ENCODE data around the gene NCR3LG1.
A peak's percentile ranks its signal among the peaks of the same experiment; 100 is the strongest.

The NCR3LG1 gene, protein sequence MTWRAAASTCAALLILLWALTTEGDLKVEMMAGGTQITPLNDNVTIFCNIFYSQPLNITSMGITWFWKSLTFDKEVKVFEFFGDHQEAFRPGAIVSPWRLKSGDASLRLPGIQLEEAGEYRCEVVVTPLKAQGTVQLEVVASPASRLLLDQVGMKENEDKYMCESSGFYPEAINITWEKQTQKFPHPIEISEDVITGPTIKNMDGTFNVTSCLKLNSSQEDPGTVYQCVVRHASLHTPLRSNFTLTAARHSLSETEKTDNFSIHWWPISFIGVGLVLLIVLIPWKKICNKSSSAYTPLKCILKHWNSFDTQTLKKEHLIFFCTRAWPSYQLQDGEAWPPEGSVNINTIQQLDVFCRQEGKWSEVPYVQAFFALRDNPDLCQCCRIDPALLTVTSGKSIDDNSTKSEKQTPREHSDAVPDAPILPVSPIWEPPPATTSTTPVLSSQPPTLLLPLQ

DNA sequence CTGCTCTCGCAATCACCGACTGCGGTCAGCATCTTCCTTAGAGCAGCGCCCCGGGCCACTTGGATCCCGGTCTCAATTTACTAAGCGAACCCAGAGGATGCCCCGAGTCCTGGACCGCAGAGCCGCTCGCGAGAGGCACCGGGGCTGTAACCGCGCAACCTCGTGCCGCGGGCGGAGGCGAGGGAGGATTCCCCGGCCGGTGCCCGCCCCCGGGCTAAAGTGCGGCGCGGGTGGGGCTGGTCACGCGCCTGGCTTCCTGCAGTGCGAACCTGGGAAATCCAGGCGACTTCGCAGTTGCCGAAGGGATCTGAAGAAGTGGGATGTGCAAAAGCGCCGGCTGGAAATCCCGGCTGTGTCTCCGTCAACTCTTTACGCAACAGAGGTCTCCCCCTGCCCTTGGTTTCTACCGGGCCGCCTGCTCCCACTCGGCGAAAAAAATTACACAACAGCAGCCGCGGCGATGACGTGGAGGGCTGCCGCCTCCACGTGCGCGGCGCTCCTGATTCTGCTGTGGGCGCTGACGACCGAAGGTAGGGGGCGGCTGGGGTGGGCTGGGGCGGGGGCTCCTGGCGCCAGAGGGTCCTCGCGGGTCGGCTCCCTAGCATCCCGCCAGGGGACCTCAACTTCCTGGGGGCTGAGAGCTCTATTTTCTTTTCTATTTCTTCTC is at the start of gene NCR3LG1:
NCR3LG1 (plus strand) TSS at position 291 of the 667 bp plus-strand sequence; CDS start at position 461, 170 bp downstream.
- no peaks in the 10 kb centered on the region for H3K27me3 ChIP-seq (ENCODE audit: insufficient read depth, low read length)

GRCh38 chr11:17313349-17314231 is 38.0 kb upstream of the NCR3LG1 start:
- Histone ChIP-seq H2AFZ (ENCODE audit: low read depth, low read length) (no peak overlapping the region), H3K4me3 (ENCODE audit: low read length) (no peak overlapping the region)

More for the DNA sequence above, at the start of gene NCR3LG1:
- no peaks in the 10 kb centered on the region for H3K9me3 ChIP-seq (ENCODE audit: low read length)
- H2AFZ ChIP-seq (ENCODE audit: low read depth, low read length), result peak within 1 kb of the TSS; percentile 97
- H3K4me1 ChIP-seq (ENCODE audit: insufficient read depth, low read length), result peaks cover 12% of the 10 kb centered on the region
- peak within 1 kb of the TSS; percentile 88 for H3K4me3 ChIP-seq (ENCODE audit: low read length)
- H3K36me3 ChIP-seq (ENCODE audit: insufficient read depth, low read length), result peaks cover 2% of the 10 kb centered on the region

DNA sequence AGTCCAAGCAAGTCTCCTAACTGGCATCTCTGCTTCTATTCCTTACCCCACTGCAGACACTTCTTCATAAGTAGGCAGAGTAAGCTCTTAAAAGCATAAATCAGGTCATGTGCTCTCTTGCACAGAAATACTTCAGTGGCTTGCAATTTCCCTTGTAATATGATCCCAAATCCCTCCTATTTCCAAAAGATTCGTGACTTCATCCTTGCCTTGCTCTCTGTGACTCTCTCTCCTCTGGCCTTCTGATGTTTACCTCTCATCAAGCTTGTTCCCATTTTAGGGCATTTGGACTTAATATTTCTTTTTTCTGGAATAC is 37.4 kb upstream of the NCR3LG1 start:
- H2AFZ ChIP-seq (ENCODE audit: low read depth, low read length), result no peak overlapping the region
- H3K36me3 ChIP-seq (ENCODE audit: insufficient read depth, low read length), result peaks cover 24% of the 10 kb centered on the region
- no peaks in the 10 kb centered on the region for H3K9me3 ChIP-seq (ENCODE audit: low read length)
- H3K27me3 ChIP-seq (ENCODE audit: insufficient read depth, low read length), result no peaks in the 10 kb centered on the region
- no peaks in the 10 kb centered on the region for H3K4me1 ChIP-seq (ENCODE audit: insufficient read depth, low read length)
- H3K4me3 ChIP-seq (ENCODE audit: low read length), result no peak overlapping the region

More at GRCh38 chr11:17313349-17314231, 38.0 kb upstream of the NCR3LG1 start:
- no peaks in the 10 kb centered on the region for H3K4me1 ChIP-seq (ENCODE audit: insufficient read depth, low read length)
- peaks cover 24% of the 10 kb centered on the region for H3K36me3 ChIP-seq (ENCODE audit: insufficient read depth, low read length)
- H3K27me3 ChIP-seq (ENCODE audit: insufficient read depth, low read length), result no peaks in the 10 kb centered on the region
- H3K9me3 ChIP-seq (ENCODE audit: low read length), result no peaks in the 10 kb centered on the region

DNA sequence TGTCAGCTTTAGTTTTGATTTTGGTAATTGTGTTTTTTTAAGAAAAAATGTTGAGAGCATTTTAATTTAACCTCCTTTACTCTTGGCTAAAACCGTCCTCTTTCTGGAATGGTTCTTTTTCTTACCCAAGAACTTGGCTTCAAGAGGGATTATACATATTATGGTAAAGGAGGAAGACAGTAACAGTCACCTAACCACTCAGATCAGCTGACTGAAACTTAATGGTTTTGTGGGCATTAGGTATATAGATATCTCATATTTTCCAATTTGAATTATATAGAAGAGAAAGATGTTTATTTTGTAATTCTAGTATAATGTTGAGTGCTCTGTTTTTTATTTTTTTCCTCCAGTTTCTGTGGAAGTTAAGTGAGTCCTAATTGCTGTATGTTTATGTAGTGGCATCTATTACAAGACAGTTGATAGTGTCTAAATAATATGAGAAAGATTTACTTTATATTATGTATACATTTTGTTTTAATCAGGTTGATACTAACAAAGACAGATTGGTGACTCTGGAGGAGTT is 36.6 kb upstream of the NCR3LG1 start:
- no peak overlapping the region for H2AFZ ChIP-seq (ENCODE audit: low read depth, low read length)
- no peaks in the 10 kb centered on the region for H3K4me1 ChIP-seq (ENCODE audit: insufficient read depth, low read length)
- H3K9me3 ChIP-seq (ENCODE audit: low read length), result peaks cover 1% of the 10 kb centered on the region
- H3K4me3 ChIP-seq (ENCODE audit: low read length), result no peak overlapping the region
- H3K36me3 ChIP-seq (ENCODE audit: insufficient read depth, low read length), result peaks cover 22% of the 10 kb centered on the region
- no peaks in the 10 kb centered on the region for H3K27me3 ChIP-seq (ENCODE audit: insufficient read depth, low read length)

DNA sequence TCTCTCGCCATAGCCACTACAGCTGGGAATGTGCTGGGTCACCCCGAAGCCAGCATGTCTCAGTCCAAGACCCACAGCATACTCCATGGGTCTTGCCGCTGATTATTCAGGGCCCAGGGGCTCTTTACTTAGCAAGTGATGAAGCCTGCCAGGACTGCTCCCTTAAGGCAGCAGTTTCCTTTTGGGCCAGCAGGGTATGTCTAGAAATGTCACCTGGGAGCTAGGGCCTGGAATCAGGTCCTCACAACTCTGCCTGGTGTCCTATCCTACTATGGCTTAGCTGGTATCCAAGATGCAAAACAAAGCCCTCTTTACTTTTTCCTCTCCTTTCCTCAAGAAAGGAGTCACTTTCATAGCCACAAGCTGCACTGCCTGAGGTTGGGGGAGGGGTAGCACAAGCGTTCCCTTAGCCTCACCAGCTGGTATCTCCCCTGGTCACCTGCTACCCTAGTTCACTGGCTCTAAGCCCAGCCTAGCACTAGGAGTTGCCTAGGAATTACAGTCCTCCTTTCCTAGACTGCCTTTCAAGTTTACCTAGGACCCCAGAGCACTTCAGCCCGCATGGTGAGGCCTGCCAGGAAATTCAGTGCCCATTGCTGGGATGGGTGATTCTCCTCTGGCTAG is 22.6 kb upstream of the NCR3LG1 start:
- Histone ChIP-seq H3K4me3 (ENCODE audit: low read length) (no peak overlapping the region), H3K9me3 (ENCODE audit: low read length) (no peaks in the 10 kb centered on the region)

DNA sequence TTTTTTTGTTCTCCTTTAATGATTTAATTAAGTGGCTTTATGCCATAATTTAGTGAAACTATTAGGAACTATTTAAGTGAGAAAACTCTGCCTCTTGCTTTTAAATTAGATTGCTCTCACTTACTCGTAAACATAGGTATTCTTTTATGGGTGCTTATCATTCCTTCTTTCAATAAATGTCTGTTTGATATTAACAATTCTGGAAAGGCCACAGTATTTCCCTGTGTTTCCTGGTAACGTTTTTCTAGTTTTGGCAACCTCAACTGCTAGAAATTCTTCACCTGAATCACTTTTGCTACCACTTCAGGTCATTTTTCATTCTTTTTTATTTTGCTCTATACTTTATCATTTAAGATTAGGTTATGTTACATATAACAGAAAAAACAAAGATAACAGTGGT is 19.9 kb upstream of the NCR3LG1 start:
- Histone ChIP-seq H3K36me3 (ENCODE audit: insufficient read depth, low read length) (peaks cover 16% of the 10 kb centered on the region), H3K9me3 (ENCODE audit: low read length) (no peaks in the 10 kb centered on the region), H2AFZ (ENCODE audit: low read depth, low read length) (no peak overlapping the region), H3K4me3 (ENCODE audit: low read length) (no peak overlapping the region), H3K27me3 (ENCODE audit: insufficient read depth, low read length) (no peaks in the 10 kb centered on the region), H3K4me1 (ENCODE audit: insufficient read depth, low read length) (no peaks in the 10 kb centered on the region)

More for the DNA sequence above, 22.6 kb upstream of the NCR3LG1 start:
- Histone ChIP-seq H2AFZ (ENCODE audit: low read depth, low read length) (no peak overlapping the region), H3K27me3 (ENCODE audit: insufficient read depth, low read length) (no peaks in the 10 kb centered on the region), H3K4me1 (ENCODE audit: insufficient read depth, low read length) (no peaks in the 10 kb centered on the region), H3K36me3 (ENCODE audit: insufficient read depth, low read length) (peaks cover 16% of the 10 kb centered on the region)

GRCh38 chr11:17333799-17334586 is 17.6 kb upstream of the NCR3LG1 start:
- Histone ChIP-seq H3K9me3 (ENCODE audit: low read length) (no peaks in the 10 kb centered on the region), H3K4me1 (ENCODE audit: insufficient read depth, low read length) (no peaks in the 10 kb centered on the region)

DNA sequence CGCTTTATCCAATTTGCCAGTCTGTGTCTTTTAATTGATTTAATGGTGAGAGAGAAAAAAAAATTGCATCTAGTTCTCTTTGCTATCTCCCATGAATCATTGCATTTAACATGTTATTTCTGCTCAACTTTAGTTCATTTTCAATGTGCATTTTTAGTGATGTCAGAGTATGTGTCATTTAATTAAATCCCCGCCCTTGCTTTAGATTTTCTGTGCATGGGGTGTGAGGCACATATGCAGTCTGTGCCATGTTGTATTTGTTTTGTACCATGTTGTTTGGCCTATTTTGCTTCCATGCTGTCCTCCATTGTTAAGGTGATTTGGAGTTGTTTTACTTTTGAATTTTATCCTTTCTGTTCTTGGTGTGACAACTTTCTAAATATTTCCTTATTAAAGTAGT is 8.3 kb upstream of the NCR3LG1 start:
- no peaks in the 10 kb centered on the region for H3K9me3 ChIP-seq (ENCODE audit: low read length)
- H3K36me3 ChIP-seq (ENCODE audit: insufficient read depth, low read length), result no peaks in the 10 kb centered on the region
- H3K4me3 ChIP-seq (ENCODE audit: low read length), result no peak overlapping the region
- no peaks in the 10 kb centered on the region for H3K27me3 ChIP-seq (ENCODE audit: insufficient read depth, low read length)
- no peaks in the 10 kb centered on the region for H3K4me1 ChIP-seq (ENCODE audit: insufficient read depth, low read length)
- no peak overlapping the region for H2AFZ ChIP-seq (ENCODE audit: low read depth, low read length)

More at GRCh38 chr11:17333799-17334586, 17.6 kb upstream of the NCR3LG1 start:
- no peaks in the 10 kb centered on the region for H3K27me3 ChIP-seq (ENCODE audit: insufficient read depth, low read length)
- H3K36me3 ChIP-seq (ENCODE audit: insufficient read depth, low read length), result peaks cover 16% of the 10 kb centered on the region
- no peak overlapping the region for H3K4me3 ChIP-seq (ENCODE audit: low read length)
- no peak overlapping the region for H2AFZ ChIP-seq (ENCODE audit: low read depth, low read length)

DNA sequence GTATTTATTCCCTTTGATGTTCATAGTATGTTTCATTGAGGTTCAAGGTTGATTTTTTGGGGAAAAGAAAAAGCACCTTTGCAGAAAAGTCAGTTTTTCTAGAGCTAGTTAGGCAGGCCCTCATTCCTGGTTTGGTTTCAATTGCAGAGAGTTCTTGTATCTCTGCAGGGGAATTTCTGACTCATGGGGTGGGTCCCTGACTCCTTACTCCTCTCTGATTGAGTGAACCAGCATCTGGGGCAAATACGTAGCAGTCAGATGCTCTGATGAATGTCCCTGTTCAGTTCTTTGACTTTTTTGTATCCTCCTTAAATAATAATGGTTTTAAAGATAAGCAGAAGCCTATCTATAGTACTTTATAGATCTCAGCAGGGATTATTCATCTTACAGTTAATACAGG is 7.7 kb upstream of the NCR3LG1 start:
- H3K27me3 ChIP-seq (ENCODE audit: insufficient read depth, low read length), result no peaks in the 10 kb centered on the region
- no peaks in the 10 kb centered on the region for H3K4me1 ChIP-seq (ENCODE audit: insufficient read depth, low read length)
- H3K9me3 ChIP-seq (ENCODE audit: low read length), result no peaks in the 10 kb centered on the region
- H3K4me3 ChIP-seq (ENCODE audit: low read length), result no peak overlapping the region
- no peaks in the 10 kb centered on the region for H3K36me3 ChIP-seq (ENCODE audit: insufficient read depth, low read length)
- no peak overlapping the region for H2AFZ ChIP-seq (ENCODE audit: low read depth, low read length)

- no peak overlapping the region for H3K4me3 ChIP-seq (ENCODE audit: low read length)
- H3K27me3 ChIP-seq (ENCODE audit: insufficient read depth, low read length), result no peaks in the 10 kb centered on the region
- peaks cover 4% of the 10 kb centered on the region for H3K4me1 ChIP-seq (ENCODE audit: insufficient read depth, low read length)
- no peaks in the 10 kb centered on the region for H3K9me3 ChIP-seq (ENCODE audit: low read length)
- no peaks in the 10 kb centered on the region for H3K36me3 ChIP-seq (ENCODE audit: insufficient read depth, low read length)
- no peak overlapping the region for H2AFZ ChIP-seq (ENCODE audit: low read depth, low read length)
Observed at GRCh38 chr11:17347676-17348075, 3.9 kb upstream of the NCR3LG1 start.

DNA sequence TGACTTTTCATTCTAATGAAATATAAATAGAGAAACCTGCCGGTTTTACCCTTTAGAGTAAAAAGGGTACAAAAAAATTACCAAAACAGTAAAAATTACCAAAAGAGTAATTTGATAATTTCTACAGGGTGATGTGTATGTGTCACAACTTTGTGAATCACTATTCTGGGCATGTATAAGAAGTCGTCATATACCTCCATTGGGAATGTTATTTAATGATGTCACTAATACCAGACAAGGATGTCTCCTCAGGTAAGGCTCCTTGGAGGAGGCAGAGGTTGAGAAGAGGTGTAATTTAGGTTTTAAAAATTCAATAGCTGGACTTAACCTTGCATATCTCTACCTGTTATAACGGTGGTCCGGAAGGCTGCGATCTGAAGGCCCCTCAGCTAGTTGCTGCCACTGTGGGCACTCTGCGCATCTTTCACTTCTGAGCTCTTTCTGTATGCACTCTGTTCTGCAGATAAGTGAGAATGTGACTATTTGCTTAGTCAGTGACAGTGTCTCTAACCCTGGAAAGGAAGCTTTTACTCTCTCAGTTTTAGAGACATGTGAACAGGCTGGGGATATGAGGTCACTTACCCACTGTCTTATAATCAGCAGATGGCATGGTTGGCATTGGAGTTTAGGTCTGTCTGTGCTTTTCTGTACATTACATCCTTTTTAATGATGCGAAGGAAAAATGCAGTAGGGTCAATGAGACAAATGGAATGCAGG is 987 bp upstream of the NCR3LG1 start:
- Histone ChIP-seq H3K9me3 (ENCODE audit: low read length) (no peaks in the 10 kb centered on the region), H3K36me3 (ENCODE audit: insufficient read depth, low read length) (no peaks in the 10 kb centered on the region), H3K4me3 (ENCODE audit: low read length) (no peak overlapping the region), H3K27me3 (ENCODE audit: insufficient read depth, low read length) (no peaks in the 10 kb centered on the region), H3K4me1 (ENCODE audit: insufficient read depth, low read length) (peaks cover 12% of the 10 kb centered on the region), H2AFZ (ENCODE audit: low read depth, low read length) (no peak overlapping the region)
